22Rv1 (cell line): Measurements from ENCODE around the gene DNAJC13.

Source experiments
- CTCF ChIP-seq: fragments of 450-650 bp; IDR thresholded peaks from 2 replicates; pipeline ENCODE4 v1.5.1; 2017; ENCODE audit warnings: mild to moderate bottlenecking
- ZFX ChIP-seq: fragments of 450-650 bp; IDR thresholded peaks from 2 replicates; pipeline ENCODE4 v1.6.1; 2017; ENCODE audit warnings: antibody characterized with exemption, borderline replicate concordance

DNA sequence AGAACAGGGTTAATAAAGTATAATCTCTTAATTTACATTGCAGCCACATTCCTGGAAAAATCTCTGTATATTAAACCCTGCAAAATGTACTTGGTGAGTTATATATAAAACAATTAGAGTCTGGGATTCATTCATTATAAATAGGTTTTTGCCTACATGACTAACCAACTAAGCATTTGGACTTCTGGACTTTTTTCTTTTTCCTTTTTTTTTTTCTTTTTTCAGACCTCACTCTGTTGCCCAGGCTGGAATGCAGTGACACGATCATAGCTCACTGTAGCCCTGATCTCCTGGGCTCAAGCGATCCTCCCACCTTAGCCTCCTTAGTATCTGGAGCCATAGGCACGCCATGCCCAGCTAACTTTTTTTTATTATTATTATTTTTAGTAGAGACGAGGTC, 4.5 kb downstream of the DNAJC13 start:
- TF ChIP-seq CTCF (no peak), ZFX (no peak)
